CD4-positive, alpha-beta T cell treated with Interleukin-6 for 4 hours (primary cell): ENCODE measurements around the gene DPP3.
"Not testable (repeated sequence)": the region's sequence is repeated elsewhere in the genome, so short reads cannot be mapped to it uniquely, and the experiment has no call there.

Experiments used
- DNase-seq: peaks from one replicate; pipeline ENCODE4 v3.0.0-alpha.2; 2020; ENCODE audit warnings: mixed read lengths

Gene DPP3

DNA sequence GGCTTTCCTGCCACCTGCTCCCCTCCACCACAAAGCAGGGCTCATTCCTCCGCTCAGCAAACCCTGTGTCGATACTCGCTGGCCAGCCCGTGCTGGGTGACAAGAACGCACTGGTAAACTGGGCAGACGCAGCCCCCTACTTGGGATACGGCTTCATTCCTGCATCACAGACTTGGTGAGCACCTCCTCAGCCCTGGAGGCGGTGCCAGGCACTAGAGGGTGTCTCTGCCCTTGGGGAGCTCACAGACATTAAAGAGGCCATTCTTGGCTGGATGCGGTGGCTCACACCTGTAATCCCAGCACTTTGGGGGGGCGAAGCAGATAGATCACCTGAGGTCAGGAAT is 59.6 kb downstream of the DPP3 start:
- no peak for DNase-seq

DNA sequence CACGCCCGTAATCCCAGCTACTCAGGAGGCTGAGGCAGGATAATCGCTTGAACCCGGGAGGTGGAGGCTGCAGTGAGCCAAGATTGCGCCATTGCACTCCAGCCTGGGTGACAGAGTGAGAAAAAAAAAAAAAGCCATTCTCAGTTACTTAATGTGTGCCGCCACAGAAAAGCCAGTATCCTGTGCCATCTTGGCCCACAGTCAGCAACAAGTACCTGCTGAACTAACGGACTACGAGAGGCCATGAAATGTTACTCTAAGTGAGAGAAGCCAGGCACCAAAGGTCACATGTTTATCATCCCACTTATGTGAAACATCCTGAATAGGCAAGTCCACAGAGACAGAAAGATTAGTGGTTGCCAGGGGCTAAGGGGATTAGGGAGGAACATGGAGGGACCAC is 60.4 kb downstream of the DPP3 start:
- DNase-seq, result not testable (repeated sequence)

DNA sequence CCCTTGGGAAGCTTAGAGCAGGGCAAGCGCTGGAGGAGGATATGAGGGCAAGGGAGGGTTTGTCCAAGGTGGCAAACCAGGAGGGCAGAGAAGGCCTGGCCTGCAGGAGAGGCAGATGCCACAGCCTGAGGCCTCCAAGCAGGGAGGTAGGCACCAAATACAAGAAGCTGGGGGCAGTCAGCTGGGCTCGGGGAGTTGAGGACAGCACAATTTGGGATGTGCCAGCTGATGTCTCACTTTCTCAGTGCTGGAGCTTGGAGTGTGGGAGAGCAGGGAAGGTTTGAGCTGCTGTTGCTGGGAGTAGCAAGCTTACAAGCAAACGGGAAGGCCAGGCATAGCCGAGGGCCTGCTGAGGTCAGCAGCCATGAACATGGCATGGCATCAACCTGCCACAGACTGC is 61.7 kb downstream of the DPP3 start:
- DNase-seq, result no peak

DNA sequence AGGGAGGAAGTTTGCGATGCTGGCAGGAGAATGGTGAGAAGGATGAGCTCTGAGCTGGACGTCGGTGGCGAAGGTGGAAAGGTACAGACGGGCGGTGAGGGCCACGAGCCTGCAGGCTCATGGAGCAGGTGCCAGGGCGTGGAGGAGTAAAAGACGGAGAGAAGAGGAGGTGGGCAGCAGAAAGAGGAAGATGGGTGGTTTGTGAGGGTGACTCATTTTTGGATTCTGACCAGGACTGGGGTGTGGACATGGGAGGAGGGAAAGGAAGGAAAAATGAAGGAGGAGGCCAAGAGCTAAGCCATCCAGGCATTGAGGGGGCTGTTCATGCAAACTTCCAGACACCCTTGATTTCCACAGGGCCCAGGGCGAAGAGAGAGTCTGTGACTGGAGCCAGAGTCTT is 62.1 kb downstream of the DPP3 start:
- DNase-seq, result no peak

DNA sequence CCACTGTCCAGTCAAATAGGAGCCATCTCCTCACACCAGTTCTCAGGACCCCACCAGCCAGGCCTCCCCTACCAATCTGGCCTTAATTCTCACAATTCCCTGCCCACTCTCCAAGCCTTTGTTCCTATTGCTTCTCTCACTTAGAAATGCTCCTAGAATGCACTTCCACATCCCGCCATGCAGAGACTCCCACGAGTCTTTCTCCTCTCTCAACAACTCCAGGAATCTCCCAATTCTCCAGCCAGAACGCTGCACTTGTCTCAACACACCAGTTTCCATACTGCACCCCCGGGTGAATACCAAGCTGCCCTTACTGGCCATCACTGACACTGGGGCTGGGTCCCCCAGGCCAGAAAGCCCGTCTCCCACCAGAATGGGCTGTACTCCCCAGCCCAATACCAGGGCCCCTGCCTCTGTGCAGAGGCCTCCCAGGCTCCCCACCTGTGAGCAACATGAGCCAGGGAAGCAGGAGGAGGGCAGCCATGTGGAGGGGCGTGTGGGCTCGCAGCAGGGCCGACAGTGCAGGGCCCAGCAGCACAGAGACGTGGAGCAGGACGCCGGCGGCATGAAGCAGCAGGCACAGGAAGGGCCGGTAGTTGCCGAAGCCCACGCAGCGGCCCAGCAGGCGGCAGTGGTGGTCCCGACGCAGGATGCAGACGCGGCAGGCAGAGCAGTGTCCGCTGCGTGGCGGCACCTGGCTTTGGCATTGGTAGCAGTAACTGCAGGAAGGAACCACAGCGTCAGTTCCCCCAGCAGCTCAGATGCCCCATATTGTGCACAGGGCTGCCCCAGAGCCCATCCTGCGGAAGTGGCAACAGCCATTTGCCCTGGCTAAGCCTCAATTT is 63.3 kb downstream of the DPP3 start:
- DNase-seq, result peak; percentile 74

DNA sequence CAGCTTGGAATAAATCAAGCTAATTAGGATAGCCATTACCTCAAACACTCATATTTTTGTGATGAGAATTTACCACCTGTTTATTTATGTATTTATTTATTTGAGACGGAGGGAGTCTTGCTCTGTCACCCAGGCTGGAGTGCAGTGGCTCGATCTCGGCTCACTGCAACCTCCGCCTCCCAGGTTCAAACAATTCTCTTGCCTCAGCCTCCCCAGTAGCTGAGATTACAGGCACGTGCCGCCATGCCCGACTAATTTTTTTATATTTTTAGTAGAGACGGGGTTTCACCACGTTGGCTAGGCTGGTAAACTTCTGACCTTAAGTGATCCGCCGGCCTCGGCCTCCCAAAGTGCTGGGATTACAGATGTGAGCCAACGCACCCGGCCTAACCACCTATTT is 64.7 kb downstream of the DPP3 start:
- not testable (repeated sequence) for DNase-seq

DNA sequence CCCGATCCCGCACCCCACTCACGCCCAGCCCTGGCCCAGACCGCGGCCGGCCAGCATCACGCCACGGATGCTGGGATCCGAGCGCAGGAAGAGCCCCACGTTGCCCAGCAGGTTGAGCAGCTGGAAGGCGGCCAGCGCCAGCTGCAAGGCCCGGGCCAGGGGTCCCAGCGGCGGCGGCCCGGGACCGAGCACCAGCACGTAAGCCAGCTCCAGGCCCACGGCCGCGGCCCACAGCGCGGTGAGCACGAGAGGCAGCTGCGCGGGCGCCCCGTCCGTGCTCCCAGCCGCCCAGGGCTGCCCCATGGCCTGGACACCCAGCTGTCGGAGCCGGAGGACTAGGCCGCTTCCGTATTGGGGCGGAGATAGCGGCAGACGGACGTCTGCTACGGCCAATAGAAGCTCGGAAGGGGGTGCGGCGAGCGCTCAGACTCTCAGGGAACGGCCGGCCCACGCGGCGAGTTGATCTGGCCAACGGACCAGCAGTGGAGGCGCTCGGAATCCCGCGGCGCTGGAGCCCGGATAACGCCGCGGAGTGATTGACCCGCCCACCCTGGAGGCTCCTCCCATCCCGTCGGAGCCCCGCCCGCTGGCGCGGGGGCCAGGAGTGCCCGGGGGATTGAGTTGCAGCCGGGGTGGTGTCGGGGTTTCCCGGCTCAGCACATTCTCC is 65.6 kb downstream of the DPP3 start, which contains the start of gene ZDHHC24:
ZDHHC24 (minus strand) TSS at position 348 of the 667 bp plus-strand sequence; CDS start at position 303, 45 bp downstream.
- DNase-seq, result peak; percentile 89

DNA sequence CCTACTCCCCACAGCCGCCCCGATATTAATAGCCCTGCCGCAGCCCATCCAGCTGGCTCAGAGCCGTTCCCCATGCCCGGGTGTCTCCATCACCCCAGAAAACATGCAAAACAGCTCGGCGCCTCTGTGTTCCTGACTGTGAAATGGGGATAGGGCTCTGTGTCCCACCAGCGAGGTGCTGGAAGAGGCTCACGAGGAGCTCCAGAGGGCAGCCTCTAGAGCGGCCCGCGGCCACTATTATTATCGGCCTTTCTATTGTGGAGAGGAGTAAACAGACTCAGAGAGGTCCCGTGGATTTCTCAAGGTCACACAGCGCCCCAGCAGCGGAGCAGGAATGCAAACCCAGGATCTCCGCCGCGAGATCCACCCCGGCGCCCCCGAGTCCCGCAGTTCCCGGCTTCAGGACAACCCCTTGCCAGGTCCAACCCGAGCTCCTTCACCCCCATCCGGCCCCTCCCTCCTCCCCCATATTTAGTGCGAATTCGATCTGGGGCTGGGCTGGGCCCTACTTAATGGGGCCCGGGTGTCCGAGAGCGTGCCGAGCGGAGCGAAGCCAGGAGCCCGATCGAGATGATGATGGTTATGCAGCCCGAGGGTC is 66.2 kb downstream of the DPP3 start, which contains the start of gene ACTN3:
ACTN3 (plus strand) TSS at position 536 of the 598 bp plus-strand sequence; CDS start at position 571, 35 bp downstream.
- DNase-seq, result peak; percentile 10

DNA sequence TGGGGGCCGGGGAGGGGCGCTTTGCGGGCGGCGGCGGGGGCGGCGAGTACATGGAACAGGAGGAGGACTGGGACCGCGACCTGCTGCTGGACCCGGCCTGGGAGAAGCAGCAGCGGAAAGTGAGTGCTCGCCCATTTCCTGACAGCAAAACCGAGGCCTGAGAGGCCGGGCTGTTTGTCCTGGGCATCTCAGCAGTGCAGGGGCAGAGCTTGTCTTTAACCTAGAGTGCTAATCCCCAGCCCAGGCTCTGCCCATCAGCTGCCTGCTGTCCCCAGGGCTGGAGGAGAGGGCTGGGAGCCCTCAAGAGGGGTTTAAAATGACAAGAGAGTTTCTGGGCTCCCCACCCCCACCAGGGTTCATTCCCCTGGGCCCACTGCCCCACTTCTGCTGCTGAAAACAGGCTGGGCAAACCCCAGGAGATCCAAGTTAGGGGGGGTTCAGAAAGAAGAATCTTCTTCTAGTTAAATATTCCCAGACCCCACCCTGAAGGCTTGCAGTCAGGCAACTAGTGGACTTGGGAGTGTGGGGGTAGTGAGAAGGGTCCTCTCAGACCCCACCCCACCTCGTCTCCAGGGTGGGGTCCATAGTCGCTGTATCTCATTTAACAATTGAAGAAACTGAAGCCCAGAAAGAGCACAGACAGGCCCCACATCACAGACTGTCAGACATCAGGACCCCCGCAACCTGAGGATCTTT is 66.9 kb downstream of the DPP3 start:
- DNase-seq, result no peak

DNA sequence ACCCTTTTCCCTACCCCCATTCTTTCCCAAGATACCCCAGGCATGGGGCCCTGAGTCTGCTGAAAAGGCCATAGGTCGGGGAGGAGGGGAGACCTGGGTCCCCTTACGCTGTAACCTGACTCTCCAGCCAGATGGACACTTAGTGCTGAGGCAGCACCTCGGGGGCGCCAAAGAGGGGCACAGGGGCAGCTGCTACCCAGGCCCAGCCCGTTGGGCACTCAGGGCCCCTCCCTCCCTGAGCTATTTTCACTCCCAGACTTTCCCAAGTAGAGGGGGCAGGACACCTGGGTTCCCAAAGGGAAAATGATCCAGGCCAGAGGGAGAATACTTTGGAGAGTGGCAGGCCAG is 67.4 kb downstream of the DPP3 start:
- DNase-seq, result no peak

DNA sequence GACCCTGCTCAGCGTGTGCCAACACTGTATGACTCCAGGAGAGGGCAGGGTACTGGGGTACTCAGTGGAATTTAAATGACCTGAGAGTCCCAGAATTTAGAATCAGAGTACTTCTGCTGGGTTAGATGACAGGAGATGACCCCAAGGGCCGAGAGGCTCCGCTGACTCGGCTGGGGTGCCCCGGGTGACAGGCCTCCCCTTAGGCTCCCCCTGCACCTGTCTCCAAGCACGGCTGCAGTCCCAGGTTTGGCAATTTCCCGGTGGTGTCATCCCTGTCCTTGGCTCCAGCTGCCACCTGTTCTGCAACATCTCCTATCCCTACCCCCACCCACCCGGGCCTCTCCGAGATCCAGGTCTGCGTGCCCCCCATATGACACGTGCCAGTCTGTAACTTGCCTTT is 67.8 kb downstream of the DPP3 start:
- no peak for DNase-seq

DNA sequence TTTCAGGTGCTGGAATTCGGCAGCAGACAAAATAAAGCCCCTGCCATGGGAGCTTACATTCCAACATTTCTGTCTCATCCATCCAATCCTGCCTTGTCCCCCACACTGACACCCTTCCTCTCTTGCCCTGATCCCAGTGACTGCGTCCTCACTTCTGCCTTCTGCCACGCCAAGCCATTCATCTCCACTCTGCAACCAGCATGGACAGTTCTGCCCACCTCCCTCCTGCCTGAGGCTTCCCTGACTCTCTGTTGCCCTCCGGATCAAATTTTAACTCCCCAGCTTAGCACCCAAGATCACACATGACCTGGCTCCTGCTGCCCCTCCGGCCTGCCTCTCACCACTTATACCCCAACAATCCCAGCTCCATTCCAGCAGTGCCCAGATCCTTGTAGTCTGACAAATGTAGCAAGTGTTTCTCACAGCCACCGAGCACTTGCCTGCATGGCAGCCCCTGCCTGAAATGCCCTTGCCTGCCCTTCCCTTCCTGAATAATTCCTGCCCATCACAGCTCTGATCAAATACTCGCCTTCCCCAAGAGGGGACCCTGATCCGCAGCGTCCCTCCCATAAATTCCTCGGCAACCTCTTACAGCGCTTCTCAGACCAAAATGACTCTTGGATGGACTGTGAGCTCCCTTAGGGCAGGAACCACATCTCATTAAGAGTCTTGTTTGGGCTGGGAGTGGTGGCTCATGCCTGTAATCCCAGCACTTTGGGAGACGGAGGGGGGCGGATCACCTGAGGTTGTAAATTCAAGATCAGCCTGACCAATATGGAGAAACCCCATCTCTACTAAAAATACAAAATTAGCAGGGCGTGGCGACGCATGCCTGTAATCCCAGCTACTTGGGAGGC is 68.8 kb downstream of the DPP3 start:
- no peak for DNase-seq

DNA sequence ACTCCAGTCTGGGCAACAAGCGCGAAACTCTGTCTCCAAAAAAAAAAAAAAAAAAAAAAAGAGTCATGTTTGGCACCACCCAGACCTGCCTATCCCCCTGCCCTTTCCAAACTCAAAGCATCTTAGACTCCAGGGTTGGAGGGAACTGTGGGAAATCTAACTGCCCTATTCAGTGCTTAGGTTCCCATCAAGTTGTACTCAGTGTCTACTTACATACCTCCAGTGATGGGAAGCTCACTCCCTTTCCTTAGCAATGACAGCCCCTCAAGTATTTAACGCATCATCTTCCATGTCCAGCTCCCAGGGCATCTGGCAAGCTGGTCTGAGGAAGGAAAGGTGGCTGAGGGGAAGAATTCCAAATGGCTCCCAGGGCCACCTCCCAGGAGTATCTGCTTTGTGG is 69.5 kb downstream of the DPP3 start:
- DNase-seq, result no peak

DNA sequence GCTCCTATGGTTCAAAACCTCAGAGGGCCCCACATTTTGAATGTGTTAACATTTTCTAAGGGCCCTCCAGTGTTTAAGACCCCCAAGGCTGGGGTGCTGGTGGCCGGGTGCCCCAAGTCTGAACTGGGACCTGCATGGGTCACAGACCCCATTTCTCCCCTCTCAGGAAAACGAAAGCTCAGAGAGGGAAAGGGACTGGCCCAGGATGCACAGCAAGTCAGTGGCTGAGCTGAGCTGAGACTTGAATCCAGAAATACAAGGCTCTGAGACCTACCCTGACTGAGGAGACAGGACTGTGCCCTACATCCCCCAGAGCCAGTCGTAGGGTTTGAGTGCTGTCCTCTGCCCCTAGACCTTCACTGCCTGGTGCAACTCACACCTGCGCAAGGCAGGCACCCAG is 70.7 kb downstream of the DPP3 start:
- no peak for DNase-seq

DNA sequence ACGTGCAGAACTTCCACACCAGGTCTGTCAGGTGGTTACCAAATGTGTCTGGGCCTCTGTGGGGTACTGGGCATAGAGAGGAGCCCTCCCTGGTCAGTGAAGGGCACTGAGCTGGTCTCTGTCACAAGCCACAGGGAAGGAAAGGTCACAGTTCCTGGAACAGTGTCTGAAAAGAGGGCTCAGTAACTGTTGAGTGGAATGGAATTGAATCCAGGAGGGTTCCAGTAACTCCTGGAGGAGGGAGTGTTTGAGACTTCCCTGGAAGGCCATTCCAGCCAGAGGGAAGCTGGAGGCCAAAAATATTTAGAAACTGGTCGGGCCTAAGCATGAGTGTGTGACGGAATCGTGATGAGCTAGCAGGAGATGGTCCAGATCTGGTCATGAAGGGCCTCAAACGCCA is 74.4 kb downstream of the DPP3 start:
- no peak for DNase-seq

DNA sequence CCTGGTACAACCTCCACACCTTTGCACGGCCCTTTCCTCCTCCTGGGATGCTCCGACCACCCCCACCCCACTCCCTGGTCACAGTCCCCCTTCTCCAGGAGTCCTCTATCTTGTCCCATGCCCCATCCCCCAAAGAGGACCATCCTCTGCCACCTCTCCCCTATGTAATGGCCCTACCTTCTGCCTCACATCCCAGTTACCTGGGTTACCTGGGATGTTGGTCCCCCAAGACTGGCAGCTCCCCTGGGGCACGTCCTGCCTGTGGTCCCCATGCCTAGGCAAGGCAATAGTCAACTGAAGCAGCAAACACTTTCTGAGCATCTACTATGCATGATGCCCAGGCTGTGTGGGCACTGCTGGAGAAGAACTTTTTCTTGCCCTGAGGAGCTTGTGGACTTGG is 75.2 kb downstream of the DPP3 start:
- no peak for DNase-seq

DNA sequence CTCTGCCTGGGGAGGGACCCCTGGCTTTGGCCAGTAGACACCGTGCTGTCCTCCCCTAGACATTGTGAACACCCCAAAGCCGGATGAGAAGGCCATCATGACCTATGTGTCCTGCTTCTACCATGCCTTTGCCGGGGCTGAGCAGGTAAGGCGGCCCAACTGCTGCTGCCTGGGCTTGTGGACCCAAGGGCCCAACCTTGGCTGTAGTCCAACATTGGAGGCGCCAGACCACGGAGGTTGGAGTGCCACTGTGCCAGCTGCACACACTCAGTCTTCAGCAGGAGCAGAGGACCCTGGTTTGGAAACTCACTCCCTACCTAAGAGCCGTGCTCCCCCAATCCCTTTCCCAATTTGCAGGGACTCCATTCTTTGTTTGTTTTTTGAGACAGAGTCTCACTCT is 75.9 kb downstream of the DPP3 start:
- DNase-seq, result no peak

DNA sequence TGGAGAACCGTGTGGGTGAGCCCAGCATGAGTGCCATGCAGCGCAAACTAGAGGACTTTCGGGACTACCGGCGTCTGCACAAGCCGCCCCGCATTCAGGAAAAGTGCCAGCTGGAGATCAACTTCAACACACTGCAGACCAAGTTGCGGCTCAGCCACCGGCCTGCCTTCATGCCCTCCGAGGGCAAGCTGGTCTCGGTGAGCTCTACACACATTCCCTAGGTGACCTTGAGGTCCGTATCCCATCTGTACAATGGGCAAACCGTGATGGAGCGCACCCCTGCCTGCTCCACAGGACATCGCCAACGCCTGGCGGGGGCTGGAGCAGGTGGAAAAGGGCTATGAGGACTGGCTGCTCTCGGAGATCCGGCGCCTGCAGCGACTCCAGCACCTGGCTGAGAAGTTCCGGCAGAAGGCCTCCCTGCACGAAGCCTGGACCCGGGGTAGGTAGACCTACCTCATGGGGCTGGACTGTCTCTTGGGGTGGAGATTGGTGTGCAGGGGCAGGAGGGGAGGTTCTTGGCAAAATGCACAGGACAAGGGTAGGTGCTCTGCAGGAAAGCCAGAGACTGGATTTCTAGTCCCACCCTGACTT is 77.6 kb downstream of the DPP3 start:
- no peak for DNase-seq
